ENCODE results near the gene B9D1.
A peak's percentile ranks its signal among the peaks of the same experiment; 100 is the strongest.

The B9D1 gene

DNA sequence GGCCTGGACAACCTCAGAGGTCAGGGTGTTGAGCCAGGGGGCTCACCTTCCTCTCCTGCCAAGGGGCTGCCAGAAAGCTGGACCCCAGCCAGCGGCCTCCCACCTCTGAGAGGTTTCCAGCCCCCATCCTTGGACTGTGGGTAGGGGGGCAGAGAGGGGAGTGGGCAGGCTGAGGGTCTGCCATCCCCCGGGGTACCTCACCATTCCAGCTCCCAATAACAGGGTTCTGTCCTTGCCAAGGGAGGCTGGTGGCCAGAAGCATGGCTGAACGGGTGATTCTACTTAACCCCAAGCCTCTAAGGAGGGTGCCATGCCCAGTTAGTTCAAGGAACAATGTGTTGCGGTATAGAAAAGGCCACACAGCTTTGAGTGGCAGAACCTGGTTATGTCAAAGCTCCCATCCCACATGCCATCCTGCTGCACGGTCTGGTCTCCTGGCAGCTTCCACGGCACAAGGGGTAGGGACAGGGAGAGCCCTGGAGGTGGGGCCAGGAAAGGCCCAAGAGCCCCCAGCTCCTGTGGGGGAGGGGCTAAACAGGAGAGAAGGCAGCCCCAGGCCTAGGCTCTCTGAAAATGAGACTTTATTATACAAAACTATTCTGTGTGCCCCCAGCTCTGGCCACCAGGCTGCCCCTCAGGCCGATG is 19.8 kb downstream of the B9D1 start:
- Histone ChIP-seq H3K27ac (no peak overlapping the region), H3K4me3 (ENCODE audit: low read depth, low read length) (no peak overlapping the region), H3K27me3 (ENCODE audit: insufficient read depth, low read depth, severe bottlenecking) (no peaks in the 10 kb centered on the region), H3K36me3 (peaks cover 2% of the 10 kb centered on the region; the same call in 1 of the 2 replicates), H3K9me3 (ENCODE audit: severe bottlenecking) (no peaks in the 10 kb centered on the region)
- TF ChIP-seq, protein P1, sequence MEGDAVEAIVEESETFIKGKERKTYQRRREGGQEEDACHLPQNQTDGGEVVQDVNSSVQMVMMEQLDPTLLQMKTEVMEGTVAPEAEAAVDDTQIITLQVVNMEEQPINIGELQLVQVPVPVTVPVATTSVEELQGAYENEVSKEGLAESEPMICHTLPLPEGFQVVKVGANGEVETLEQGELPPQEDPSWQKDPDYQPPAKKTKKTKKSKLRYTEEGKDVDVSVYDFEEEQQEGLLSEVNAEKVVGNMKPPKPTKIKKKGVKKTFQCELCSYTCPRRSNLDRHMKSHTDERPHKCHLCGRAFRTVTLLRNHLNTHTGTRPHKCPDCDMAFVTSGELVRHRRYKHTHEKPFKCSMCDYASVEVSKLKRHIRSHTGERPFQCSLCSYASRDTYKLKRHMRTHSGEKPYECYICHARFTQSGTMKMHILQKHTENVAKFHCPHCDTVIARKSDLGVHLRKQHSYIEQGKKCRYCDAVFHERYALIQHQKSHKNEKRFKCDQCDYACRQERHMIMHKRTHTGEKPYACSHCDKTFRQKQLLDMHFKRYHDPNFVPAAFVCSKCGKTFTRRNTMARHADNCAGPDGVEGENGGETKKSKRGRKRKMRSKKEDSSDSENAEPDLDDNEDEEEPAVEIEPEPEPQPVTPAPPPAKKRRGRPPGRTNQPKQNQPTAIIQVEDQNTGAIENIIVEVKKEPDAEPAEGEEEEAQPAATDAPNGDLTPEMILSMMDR (IDR thresholded peaks at IDR 0.05; ENCODE audit: low read depth, low read length): no peak
- DNase-seq: no peak

DNA sequence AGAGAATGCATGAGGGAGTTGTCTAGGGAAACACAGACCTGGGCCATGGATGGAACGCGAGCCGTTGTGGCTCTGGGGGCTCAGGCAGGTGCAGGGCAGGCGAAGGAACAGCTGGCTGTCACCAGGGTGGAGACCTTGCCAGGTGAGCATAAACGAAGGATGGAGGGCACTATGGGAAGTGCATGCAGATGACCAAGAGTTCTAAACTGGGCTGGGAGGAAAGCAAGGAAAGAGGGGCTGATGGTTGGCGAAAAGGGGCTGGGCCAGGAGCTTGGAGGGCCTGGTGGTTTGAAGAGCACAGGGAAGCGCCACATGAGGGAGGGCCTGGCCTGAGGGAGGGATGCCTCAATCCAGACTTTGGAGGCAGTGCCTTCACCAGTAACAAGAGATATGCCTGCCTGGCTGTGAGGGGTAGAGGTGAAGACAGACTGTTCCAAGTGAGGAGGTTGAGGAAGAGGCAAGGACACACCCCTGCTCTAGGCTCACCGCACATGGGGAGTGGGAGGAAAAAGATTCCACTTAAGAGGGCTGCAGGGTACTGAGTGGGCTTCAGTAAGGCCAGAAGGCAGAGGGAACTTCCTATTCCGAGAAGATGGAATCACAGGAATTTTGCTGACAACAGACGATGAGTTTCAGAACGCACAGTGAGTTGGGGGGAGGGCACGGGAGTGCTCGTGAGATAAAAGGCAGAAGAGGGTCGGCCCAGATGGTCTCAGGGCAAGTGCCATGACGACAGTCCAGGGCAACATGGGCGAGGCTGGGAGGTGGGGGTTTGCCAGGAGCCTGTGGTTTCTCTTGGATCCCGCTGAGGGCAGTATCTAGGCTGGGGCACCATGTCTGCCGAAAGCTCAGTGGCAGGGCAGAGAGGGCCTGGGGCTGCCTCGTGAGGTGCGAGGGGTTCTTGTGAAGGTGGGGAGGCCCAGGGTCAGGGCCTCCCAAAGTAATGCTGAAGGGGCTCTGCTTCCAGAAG is 20.6 kb downstream of the B9D1 start:
- Histone ChIP-seq H3K36me3 (no peaks in the 10 kb centered on the region; the same call in 1 of the 2 replicates), H3K27me3 (ENCODE audit: insufficient read depth, low read depth, severe bottlenecking) (no peaks in the 10 kb centered on the region), H3K4me3 (ENCODE audit: low read depth, low read length) (no peak overlapping the region), H3K27ac (no peak overlapping the region), H3K9me3 (ENCODE audit: severe bottlenecking) (no peaks in the 10 kb centered on the region)
- TF ChIP-seq, protein P1 (IDR thresholded peaks at IDR 0.05; ENCODE audit: low read depth, low read length): no peak
- no peak for DNase-seq

DNA sequence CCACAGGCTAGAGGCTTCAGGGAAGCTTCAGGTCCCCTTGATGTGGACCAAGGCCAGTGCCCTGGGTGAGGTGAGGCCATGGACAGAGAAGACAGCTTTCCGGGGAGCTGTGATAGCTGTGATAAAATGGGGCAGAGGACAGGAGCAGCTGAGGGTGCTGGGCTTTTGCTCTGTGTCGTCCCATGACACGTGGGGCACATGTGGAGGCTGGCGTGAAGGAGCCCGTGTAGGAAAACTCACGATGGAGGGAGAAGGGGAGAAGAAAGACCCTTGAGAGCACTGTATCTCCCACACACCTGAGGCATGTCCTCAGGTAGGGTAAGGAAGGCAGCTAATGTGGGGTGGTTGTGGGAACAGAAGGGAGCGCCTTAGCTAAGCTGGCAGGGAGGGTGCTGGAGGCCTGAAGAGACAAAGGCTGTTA is 21.3 kb downstream of the B9D1 start:
- TF ChIP-seq, protein P1 (IDR thresholded peaks at IDR 0.05; ENCODE audit: low read depth, low read length): no peak
- Histone ChIP-seq H3K27ac (no peak overlapping the region), H3K27me3 (ENCODE audit: insufficient read depth, low read depth, severe bottlenecking) (no peaks in the 10 kb centered on the region), H3K36me3 (no peaks in the 10 kb centered on the region; the same call in 1 of the 2 replicates), H3K9me3 (ENCODE audit: severe bottlenecking) (no peaks in the 10 kb centered on the region), H3K4me3 (ENCODE audit: low read depth, low read length) (no peak overlapping the region)
- no peak for DNase-seq

DNA sequence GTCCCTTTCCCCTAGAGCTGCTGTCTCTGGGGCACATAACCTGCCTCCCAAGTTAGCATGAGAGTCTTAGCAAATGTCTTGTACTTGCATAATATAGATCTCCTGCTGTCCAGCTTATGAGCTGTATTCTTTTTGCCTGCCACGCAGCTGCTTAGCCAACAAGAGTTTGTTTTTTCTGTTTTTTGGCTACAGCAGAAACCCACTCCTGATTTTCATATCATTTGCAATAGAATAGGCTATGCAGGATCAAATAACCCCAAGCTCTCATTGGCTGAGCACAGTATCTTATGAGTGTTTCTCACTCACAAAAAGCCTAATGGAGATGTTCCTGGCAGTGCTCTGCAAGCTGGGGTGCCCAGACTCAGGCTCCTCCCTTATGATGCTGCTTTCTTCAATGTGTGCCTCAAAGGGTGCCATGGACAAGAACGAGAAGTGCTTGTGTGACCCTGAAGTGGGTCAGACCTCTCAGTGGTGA is 23.1 kb downstream of the B9D1 start:
- Histone ChIP-seq H3K36me3 (no peaks in the 10 kb centered on the region), H3K4me3 (ENCODE audit: low read depth, low read length) (no peak overlapping the region), H3K9me3 (ENCODE audit: severe bottlenecking) (no peaks in the 10 kb centered on the region), H3K27ac (no peak overlapping the region), H3K27me3 (ENCODE audit: insufficient read depth, low read depth, severe bottlenecking) (no peaks in the 10 kb centered on the region)
- no peak for DNase-seq
- TF ChIP-seq, protein P1 (IDR thresholded peaks at IDR 0.05; ENCODE audit: low read depth, low read length): no peak

DNA sequence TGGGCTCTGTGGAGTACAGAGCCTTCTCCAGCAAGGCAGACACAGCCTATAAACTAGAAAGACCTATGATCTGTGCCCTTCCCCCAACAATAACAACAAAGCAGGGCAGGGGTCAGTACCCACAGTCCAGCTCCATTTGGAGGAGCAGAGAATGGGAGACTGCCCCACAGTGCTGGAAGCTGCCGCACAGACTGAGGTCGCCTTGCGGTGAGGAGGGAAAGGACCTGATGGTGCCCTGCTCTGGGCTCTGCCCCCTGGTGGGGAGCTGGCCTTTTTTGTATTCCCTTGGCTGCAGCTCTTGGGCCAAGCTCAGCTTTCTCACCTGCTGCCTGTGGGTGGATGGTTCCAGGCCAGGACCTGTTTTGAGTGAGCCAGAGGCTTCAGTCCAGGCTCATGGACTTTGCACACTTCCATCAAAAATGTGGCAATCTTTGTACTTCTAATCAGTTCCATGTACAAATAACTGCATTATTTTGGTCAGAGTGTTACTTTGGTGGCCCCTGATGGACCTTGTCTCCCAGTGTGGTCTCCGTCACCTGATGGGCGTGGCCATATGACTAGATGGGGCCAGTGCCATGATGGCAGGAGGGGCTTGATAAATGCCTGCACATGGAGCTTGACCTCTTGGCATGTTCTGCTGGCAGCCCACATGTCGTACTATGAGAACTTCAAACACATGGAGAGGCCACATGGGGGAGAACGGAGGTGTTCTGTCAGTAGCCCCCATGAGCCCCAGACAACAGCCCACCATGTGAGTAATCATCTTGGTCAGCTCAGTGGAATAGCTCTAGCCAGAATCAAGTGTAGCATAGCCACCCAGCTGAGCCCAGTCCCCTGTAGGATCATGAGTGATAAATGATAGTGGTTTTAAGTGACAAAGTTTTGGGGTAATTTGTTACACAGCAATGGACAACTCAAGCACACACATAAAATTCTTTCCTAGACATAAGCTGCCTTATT is 24.2 kb downstream of the B9D1 start:
- no peak overlapping the region for H3K27ac ChIP-seq
- no peaks in the 10 kb centered on the region for H3K27me3 ChIP-seq (ENCODE audit: insufficient read depth, low read depth, severe bottlenecking)
- H3K4me3 ChIP-seq (ENCODE audit: low read depth, low read length): no peak overlapping the region
- H3K36me3 ChIP-seq: no peaks in the 10 kb centered on the region
- H3K9me3 ChIP-seq (ENCODE audit: severe bottlenecking): no peaks in the 10 kb centered on the region
- peak; percentile 68 for DNase-seq
- TF ChIP-seq, protein P1 (IDR thresholded peaks at IDR 0.05; ENCODE audit: low read depth, low read length): peak; percentile 82
